IMR-90 (cell line): ENCODE data around the gene RPS19. TPM values are rescaled to one million over a fixed set of nuclear protein-coding genes. Genes with fewer than 3 reads are reported as not detected.

ENCODE experiments used
- ATAC-seq: fragments of 200-7000 bp; cut with Tn5 transposase; 2 replicates; pipeline ENCODE4 v1.9.1; 2020; ENCODE audit warnings: low read depth, mild to moderate bottlenecking, moderate library complexity
- BruUV-seq: library from RNA; stranded (reverse); fragments of 400-500 nt; replicated peaks from 2 replicates; lab custom pipeline; 2021; lab: Mats Ljungman, UMichigan
- CTCF ChIA-PET: fragments of 300-600 bp; formaldehyde crosslinking; extraction: SDS; loops from one replicate; lab custom pipeline; 2021; ENCODE audit warnings: antibody characterized with exemption; lab: Yijun Ruan, JAX
- POLR2A ChIA-PET: fragments of 300-600 bp; sonication (Branson Sonifier 250); formaldehyde crosslinking; loops from one replicate; lab custom pipeline; 2022; ENCODE audit warnings: antibody characterized with exemption; ENCODE audit not compliant: unreplicated experiment; lab: Charles Lee
- DNase-seq: peaks from one replicate; pipeline ENCODE4 v3.0.0; 2013
- H2AFZ ChIP-seq: replicated peaks from 2 replicates; pipeline ENCODE3; 2013; ENCODE audit warnings: low read length, mild to moderate bottlenecking; ENCODE audit not compliant: poor library complexity
- H2AK5ac ChIP-seq: 2 replicates; pipeline ENCODE4 v1.6.1; 2013; ENCODE audit warnings: low read depth, low read length, inconsistent platforms
- H2AK9ac ChIP-seq: replicated peaks from 2 replicates; pipeline ENCODE3; 2013; ENCODE audit warnings: mild to moderate bottlenecking, low read depth, low read length, moderate library complexity; ENCODE audit not compliant: poor library complexity
- H2BK120ac ChIP-seq: 2 replicates; pipeline ENCODE4 v1.6.1; 2013; ENCODE audit warnings: low read depth, low read length, inconsistent platforms
- H2BK15ac ChIP-seq: 3 replicates; pipeline ENCODE4 v1.6.1; 2013; ENCODE audit warnings: low read depth, low read length, inconsistent platforms
- H2BK20ac ChIP-seq: 2 replicates; pipeline ENCODE4 v1.6.1; 2013; ENCODE audit warnings: low read depth, mild to moderate bottlenecking, inconsistent platforms, low read length, moderate library complexity
- H2BK5ac ChIP-seq: 2 replicates; pipeline ENCODE4 v1.6.1; 2013; ENCODE audit warnings: mild to moderate bottlenecking, low read depth, low read length, inconsistent platforms; ENCODE audit not compliant: poor library complexity, severe bottlenecking
- H3K14ac ChIP-seq: replicated peaks from 2 replicates; pipeline ENCODE4 v1.6.1; 2013; ENCODE audit warnings: low read depth, low read length, inconsistent platforms
- H3K18ac ChIP-seq: 2 replicates; pipeline ENCODE4 v1.6.1; 2013; ENCODE audit warnings: low read depth, low read length, control low read depth
- H3K23ac ChIP-seq: 2 replicates; pipeline ENCODE4 v1.6.1; 2013; ENCODE audit warnings: low read depth, low read length, inconsistent platforms
- H3K27ac ChIP-seq: 2 replicates; pipeline ENCODE4 v1.5.1; 2013; ENCODE audit warnings: mild to moderate bottlenecking, control low read depth, low read length; ENCODE audit not compliant: insufficient read depth
- H3K27me3 ChIP-seq: 2 replicates; pipeline ENCODE4 v1.6.1; 2013; ENCODE audit warnings: low read length; ENCODE audit not compliant: control insufficient read depth, insufficient read depth
- H3K36me3 ChIP-seq: 2 replicates; pipeline ENCODE4 v1.6.1; 2013; ENCODE audit warnings: low read length, mixed read lengths; ENCODE audit not compliant: control insufficient read depth, insufficient read depth
- H3K4ac ChIP-seq: 2 replicates; pipeline ENCODE4 v1.6.1; 2013; ENCODE audit warnings: low read depth, low read length, inconsistent platforms
- H3K4me1 ChIP-seq: 2 replicates; pipeline ENCODE4 v1.6.1; 2013; ENCODE audit warnings: low read length, mixed read lengths; ENCODE audit not compliant: control insufficient read depth, insufficient read depth
- H3K4me2 ChIP-seq: 2 replicates; pipeline ENCODE4 v1.6.1; 2013; ENCODE audit warnings: low read depth, mild to moderate bottlenecking, control low read depth, low read length, moderate library complexity
- H3K4me3 ChIP-seq: 2 replicates; pipeline ENCODE4 v1.5.1; 2013; ENCODE audit warnings: low read depth, mild to moderate bottlenecking, control low read depth, low read length, moderate library complexity; ENCODE audit not compliant: insufficient read depth
- H3K56ac ChIP-seq: 2 replicates; pipeline ENCODE4 v1.6.1; 2013; ENCODE audit warnings: low read length, inconsistent platforms; ENCODE audit not compliant: insufficient read depth; ENCODE audit errors: extremely low read depth
- H3K79me1 ChIP-seq, 2 experiments: 2 replicates each; pipeline ENCODE4 v1.6.1; 2013; ENCODE audit warnings: low read length in 2 of 2, inconsistent platforms in 1 of 2, low read depth in 1 of 2
- H3K9ac ChIP-seq: 2 replicates; pipeline ENCODE4 v1.6.1; 2013; ENCODE audit warnings: low read depth, low read length, control low read depth
- H3K9me1 ChIP-seq: 2 replicates; pipeline ENCODE4 v1.6.1; 2013; ENCODE audit warnings: low read length, inconsistent platforms; ENCODE audit not compliant: insufficient read depth
- H3K9me3 ChIP-seq: 2 replicates; pipeline ENCODE4 v1.6.1; 2013; ENCODE audit warnings: low read length; ENCODE audit not compliant: control insufficient read depth, insufficient read depth
- H4K20me1 ChIP-seq: 2 replicates; pipeline ENCODE4 v1.6.1; 2013; ENCODE audit warnings: low read length, inconsistent platforms; ENCODE audit not compliant: insufficient read depth
- H4K5ac ChIP-seq: 2 replicates; pipeline ENCODE4 v1.6.1; 2013; ENCODE audit warnings: mild to moderate bottlenecking, low read depth, low read length, control low read depth
- H4K8ac ChIP-seq, 2 experiments: 2 replicates each; pipeline ENCODE4 v1.6.1; 2013; ENCODE audit warnings: low read depth in 2 of 2, low read length in 2 of 2, control low read depth in 1 of 2, inconsistent platforms in 1 of 2
- H4K91ac ChIP-seq: 2 replicates; pipeline ENCODE4 v1.6.1; 2013; ENCODE audit warnings: low read depth, low read length, inconsistent platforms; ENCODE audit not compliant: insufficient read depth
- CEBPB ChIP-seq: IDR thresholded peaks from 2 replicates; pipeline ENCODE4 v1.6.1; 2012; ENCODE audit warnings: low read depth, low read length, improper control_type of control experiment
- CHD1 ChIP-seq: IDR thresholded peaks from 2 replicates; pipeline ENCODE4 v1.6.1; 2012; ENCODE audit warnings: low read depth, low read length, improper control_type of control experiment
- ELK1 ChIP-seq: fragments of 150-350 bp; IDR thresholded peaks from 2 replicates; pipeline ENCODE4 v1.6.1; 2016; ENCODE audit warnings: low read depth, mild to moderate bottlenecking, low read length, moderate library complexity, borderline replicate concordance
- FOS ChIP-seq: fragments of 150-350 bp; IDR thresholded peaks from 2 replicates; pipeline ENCODE4 v1.6.1; 2016; ENCODE audit warnings: low read depth, low read length
- MAZ ChIP-seq: IDR thresholded peaks from 2 replicates; pipeline ENCODE4 v1.6.1; 2012; ENCODE audit warnings: low read depth, mild to moderate bottlenecking, low read length, improper control_type of control experiment, moderate library complexity, borderline replicate concordance
- MXI1 ChIP-seq: IDR thresholded peaks from 2 replicates; pipeline ENCODE4 v1.6.1; 2012; ENCODE audit warnings: low read depth, mild to moderate bottlenecking, low read length, moderate library complexity, borderline replicate concordance
- NFE2L2 ChIP-seq: fragments of 150-350 bp; IDR thresholded peaks from 2 replicates; pipeline ENCODE4 v1.6.1; 2016; ENCODE audit warnings: low read depth, mild to moderate bottlenecking, low read length
- POLR2A ChIP-seq: IDR thresholded peaks from 2 replicates; pipeline ENCODE4 v1.6.1; 2012; ENCODE audit warnings: mild to moderate bottlenecking, low read depth, low read length
- RAD21 ChIP-seq: IDR thresholded peaks from 2 replicates; pipeline ENCODE4 v1.6.1; 2012; ENCODE audit warnings: low read length, improper control_type of control experiment
- RCOR1 ChIP-seq: IDR thresholded peaks from 2 replicates; pipeline ENCODE4 v1.6.1; 2012; ENCODE audit warnings: mild to moderate bottlenecking, low read length, improper control_type of control experiment; ENCODE audit not compliant: insufficient replicate concordance
- RFX5 ChIP-seq: IDR thresholded peaks from 2 replicates; pipeline ENCODE4 v1.8.0; 2012; ENCODE audit warnings: low read depth, mild to moderate bottlenecking, low read length, moderate library complexity
- SMC3 ChIP-seq: fragments of 150-350 bp; IDR thresholded peaks from 2 replicates; pipeline ENCODE4 v1.6.1; 2016; ENCODE audit warnings: low read depth, mild to moderate bottlenecking, antibody characterized with exemption, low read length, moderate library complexity
- WGBS, 2 experiments: methylation state at CpG; one replicate each; pipeline versions ENCODE4 v1.1.5 to v1.1.7; 2013; ENCODE audit warnings: missing lambda C conversion rate in 2 of 2; ENCODE audit not compliant: insufficient read length in 1 of 2; ENCODE audit errors: extremely low coverage in 2 of 2; 5-methylcytosine and 5-hydroxymethylcytosine counted together
- dilution Hi-C: fragments of 300-500 bp; cut with HindIII; formaldehyde crosslinking; loops from one replicate; pipeline ENCODE4 v1.14.3; 2018; ENCODE audit warnings: low sequenced_read_pairs; ENCODE audit not compliant: unreplicated experiment
- in situ Hi-C: fragments of 300-500 bp; cut with MboI; formaldehyde crosslinking; loops from 3 replicates; pipeline ENCODE4 v1.14.3; 2019; ENCODE audit warnings: low sequenced_read_pairs, inconsistent platforms, mixed read lengths
- intact Hi-C: fragments of 100-400 bp; cut with micrococcal nuclease; formaldehyde crosslinking; loops from 2 replicates; pipeline ENCODE4 v1.10.0; 2022
- polyA plus RNA-seq, 3 experiments: library from polyadenylated mRNA; depleted of rRNA; stranded (reverse); fragments of >200 nt; gene quantifications; 2 replicates each; pipeline ENCODE4 v1.2.3, GENCODE V29; 2012; ENCODE audit warnings: low replicate concordance in 1 of 3
- total RNA-seq: library from RNA; depleted of rRNA; stranded (reverse); fragments of >200 nt; gene quantifications from 2 replicates; pipeline ENCODE4 v1.2.3, GENCODE V29; 2012
- TF ChIP-seq, protein P1 (sequence below): conservative IDR thresholded peaks from 2 replicates; pipeline ENCODE4 v1.5.1; 2012; ENCODE audit warnings: mild to moderate bottlenecking, low read depth, low read length, improper control_type of control experiment
- TF ChIP-seq, protein P2 (sequence below): fragments of 150-350 bp; IDR thresholded peaks from 2 replicates; pipeline ENCODE4 v1.6.1; 2017; ENCODE audit warnings: mild to moderate bottlenecking, antibody characterized with exemption, low read length, low read depth

RPS19 gene
- total and polyA plus RNA-seq, 2 of the 4 experiments (the other 2 are of a cell fraction): 230 to 3,988 TPM

DNA sequence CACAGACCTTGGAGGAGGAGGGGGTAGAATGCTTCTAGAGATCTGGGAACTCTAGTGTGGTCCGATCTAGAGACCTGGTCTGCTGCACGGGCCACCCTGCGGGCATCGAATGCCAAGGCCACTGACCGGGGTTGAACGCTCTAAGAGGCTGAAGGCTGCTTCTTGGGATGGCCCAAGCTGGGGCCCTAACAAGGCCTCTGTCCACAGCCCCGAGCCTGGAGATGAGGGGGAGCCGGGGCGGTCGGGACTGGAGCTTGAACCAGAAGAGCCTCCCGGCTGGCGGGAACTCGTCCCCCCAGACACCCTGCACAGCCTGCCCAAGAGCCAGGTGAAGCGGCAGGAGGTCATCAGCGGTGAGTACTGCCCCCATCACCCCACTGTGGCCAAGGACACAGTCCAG, 38.2 kb downstream of the RPS19 start:
- H3K56ac ChIP-seq: no peak overlapping the region
- H3K9me1 ChIP-seq: no peaks in the 10 kb centered on the region
- no peak overlapping the region for H3K18ac ChIP-seq
- H3K27ac ChIP-seq: no peak overlapping the region
- H3K9ac ChIP-seq: no peak overlapping the region
- no peak for TF ChIP-seq CHD1
- TF ChIP-seq RFX5: no peak
- TF ChIP-seq FOS: no peak
- no peak for TF ChIP-seq RCOR1
- TF ChIP-seq, protein P1, sequence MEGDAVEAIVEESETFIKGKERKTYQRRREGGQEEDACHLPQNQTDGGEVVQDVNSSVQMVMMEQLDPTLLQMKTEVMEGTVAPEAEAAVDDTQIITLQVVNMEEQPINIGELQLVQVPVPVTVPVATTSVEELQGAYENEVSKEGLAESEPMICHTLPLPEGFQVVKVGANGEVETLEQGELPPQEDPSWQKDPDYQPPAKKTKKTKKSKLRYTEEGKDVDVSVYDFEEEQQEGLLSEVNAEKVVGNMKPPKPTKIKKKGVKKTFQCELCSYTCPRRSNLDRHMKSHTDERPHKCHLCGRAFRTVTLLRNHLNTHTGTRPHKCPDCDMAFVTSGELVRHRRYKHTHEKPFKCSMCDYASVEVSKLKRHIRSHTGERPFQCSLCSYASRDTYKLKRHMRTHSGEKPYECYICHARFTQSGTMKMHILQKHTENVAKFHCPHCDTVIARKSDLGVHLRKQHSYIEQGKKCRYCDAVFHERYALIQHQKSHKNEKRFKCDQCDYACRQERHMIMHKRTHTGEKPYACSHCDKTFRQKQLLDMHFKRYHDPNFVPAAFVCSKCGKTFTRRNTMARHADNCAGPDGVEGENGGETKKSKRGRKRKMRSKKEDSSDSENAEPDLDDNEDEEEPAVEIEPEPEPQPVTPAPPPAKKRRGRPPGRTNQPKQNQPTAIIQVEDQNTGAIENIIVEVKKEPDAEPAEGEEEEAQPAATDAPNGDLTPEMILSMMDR: no peak
- TF ChIP-seq RAD21: no peak
- no peak for TF ChIP-seq MXI1
- TF ChIP-seq CEBPB: no peak
- TF ChIP-seq NFE2L2: no peak
- TF ChIP-seq ELK1: no peak
- no peak for TF ChIP-seq SMC3
- no peak for TF ChIP-seq POLR2A
- TF ChIP-seq, protein P2, sequence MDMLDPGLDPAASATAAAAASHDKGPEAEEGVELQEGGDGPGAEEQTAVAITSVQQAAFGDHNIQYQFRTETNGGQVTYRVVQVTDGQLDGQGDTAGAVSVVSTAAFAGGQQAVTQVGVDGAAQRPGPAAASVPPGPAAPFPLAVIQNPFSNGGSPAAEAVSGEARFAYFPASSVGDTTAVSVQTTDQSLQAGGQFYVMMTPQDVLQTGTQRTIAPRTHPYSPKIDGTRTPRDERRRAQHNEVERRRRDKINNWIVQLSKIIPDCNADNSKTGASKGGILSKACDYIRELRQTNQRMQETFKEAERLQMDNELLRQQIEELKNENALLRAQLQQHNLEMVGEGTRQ: no peak
- TF ChIP-seq MAZ: no peak
- no peak overlapping the region for H3K23ac ChIP-seq
- in situ Hi-C loops (no loop called here), dilution Hi-C loops (no loop called here), intact Hi-C loops (no loop called here)
- H3K14ac ChIP-seq: no peak overlapping the region
- H3K4ac ChIP-seq: no peak overlapping the region
- no peak overlapping the region for H3K4me2 ChIP-seq
- DNase-seq: no peak
- H3K36me3 ChIP-seq: peaks cover 58% of the 10 kb centered on the region
- H2BK5ac ChIP-seq: no peak overlapping the region
- no peak overlapping the region for H2BK120ac ChIP-seq
- no peaks in the 10 kb centered on the region; the same call in 1 of the 2 replicates for H4K20me1 ChIP-seq
- H2AK9ac ChIP-seq: no peak overlapping the region
- no peak overlapping the region for H4K91ac ChIP-seq
- no CpG with 5 or more reads among the region's 15 CpGs for WGBS, 2 experiments
- no peaks in the 10 kb centered on the region for H3K4me1 ChIP-seq
- ChIA-PET CTCF (no interaction called here), POLR2A (no interaction called here)
- no peak overlapping the region for H3K4me3 ChIP-seq
- BruUV-seq: no TSS peak
- H3K9me3 ChIP-seq: no peaks in the 10 kb centered on the region
- H3K27me3 ChIP-seq: no peaks in the 10 kb centered on the region
- H2BK20ac ChIP-seq: no peak overlapping the region
- H2AK5ac ChIP-seq: no peak overlapping the region
- no peak overlapping the region for H2BK15ac ChIP-seq
- no peak overlapping the region for H2AFZ ChIP-seq
- ATAC-seq: no peak
- H4K8ac ChIP-seq: no peak overlapping the region
- no peak overlapping the region for H4K5ac ChIP-seq
- no peaks in the 10 kb centered on the region; a peak in 3 of 4 replicates for H3K79me1 ChIP-seq
